Astrocyte (in vitro differentiated cells and primary cell): Measurements from ENCODE around the gene PALB2. TPM values are rescaled to one million over a fixed set of nuclear protein-coding genes. Genes with fewer than 3 reads are reported as not detected.
A peak's percentile ranks its signal among the peaks of the same experiment; 100 is the strongest.

Experiments
- DNase-seq: peaks from one replicate; pipeline ENCODE4 v3.0.0-alpha.2; 2010; ENCODE audit warnings: low read depth
- FAIRE-seq: peaks from 2 replicates; lab custom pipeline; 2011; peaks lifted over from hg19 to GRCh38; lab: Jason Lieb, UNC
- H2AFZ ChIP-seq: 2 replicates; pipeline ENCODE4 v1.6.0; 2012; ENCODE audit warnings: low read depth, low read length, inconsistent platforms
- H3K27ac ChIP-seq: 2 replicates; pipeline ENCODE4 v1.5.1; 2011; ENCODE audit warnings: low read depth, low read length, inconsistent platforms
- H3K27me3 ChIP-seq: 2 replicates; pipeline ENCODE4 v1.6.0; 2011; ENCODE audit warnings: low read length, inconsistent platforms; ENCODE audit not compliant: insufficient read depth
- H3K36me3 ChIP-seq: 2 replicates; pipeline ENCODE4 v1.5.1; 2011; ENCODE audit warnings: low read length, inconsistent platforms; ENCODE audit not compliant: insufficient read depth
- H3K4me1 ChIP-seq: 2 replicates; pipeline ENCODE4 v1.5.1; 2011; ENCODE audit warnings: low read length, inconsistent platforms; ENCODE audit not compliant: insufficient read depth
- H3K4me2 ChIP-seq: 2 replicates; pipeline ENCODE4 v1.6.0; 2012; ENCODE audit warnings: low read length, inconsistent platforms
- H3K4me3 ChIP-seq: 2 replicates; pipeline ENCODE4 v1.5.1; 2011; ENCODE audit warnings: low read depth, mild to moderate bottlenecking, low read length, inconsistent platforms; ENCODE audit not compliant: insufficient read depth
- H3K79me2 ChIP-seq: 2 replicates; pipeline ENCODE4 v1.6.0; 2012; ENCODE audit warnings: mild to moderate bottlenecking, low read length, inconsistent platforms; ENCODE audit not compliant: insufficient read depth
- H3K9ac ChIP-seq: 2 replicates; pipeline ENCODE4 v1.6.0; 2012; ENCODE audit warnings: mild to moderate bottlenecking, low read length, inconsistent platforms
- H3K9me3 ChIP-seq: 2 replicates; pipeline ENCODE4 v1.5.1; 2012; ENCODE audit warnings: low read depth, mild to moderate bottlenecking, low read length, inconsistent platforms; ENCODE audit not compliant: insufficient read depth
- H4K20me1 ChIP-seq: 2 replicates; pipeline ENCODE4 v1.6.0; 2012; ENCODE audit warnings: low read length, inconsistent platforms; ENCODE audit not compliant: insufficient read depth
- H3K27ac Mint-ChIP-seq: one replicate; pipeline ENCODE4 v1.8.0; 2021; ENCODE audit warnings: mild to moderate bottlenecking, mixed read lengths; ENCODE audit not compliant: unreplicated experiment
- H3K27me3 Mint-ChIP-seq: one replicate; pipeline ENCODE4 v1.8.0; 2021; ENCODE audit warnings: low read depth, mixed read lengths; ENCODE audit not compliant: unreplicated experiment
- H3K36me3 Mint-ChIP-seq: one replicate; pipeline ENCODE4 v1.8.0; 2021; ENCODE audit warnings: low read depth, mixed read lengths; ENCODE audit not compliant: unreplicated experiment
- H3K4me1 Mint-ChIP-seq: one replicate; pipeline ENCODE4 v1.8.0; 2021; ENCODE audit warnings: low read depth, mixed read lengths; ENCODE audit not compliant: unreplicated experiment
- H3K4me3 Mint-ChIP-seq: one replicate; pipeline ENCODE4 v1.8.0; 2021; ENCODE audit warnings: mild to moderate bottlenecking, moderate library complexity, mixed read lengths; ENCODE audit not compliant: unreplicated experiment
- H3K9me3 Mint-ChIP-seq: one replicate; pipeline ENCODE4 v1.8.0; 2021; ENCODE audit warnings: mild to moderate bottlenecking, mixed read lengths; ENCODE audit not compliant: unreplicated experiment
- EZH2 ChIP-seq: IDR thresholded peaks from 2 replicates; pipeline ENCODE4 v1.6.1; 2012; ENCODE audit warnings: mild to moderate bottlenecking, low read length, inconsistent platforms; ENCODE audit not compliant: insufficient read depth
- total RNA-seq: library from RNA; stranded (reverse); gene quantifications from 2 replicates; pipeline ENCODE4 v1.2.1, GENCODE V29; 2021
- TF ChIP-seq, protein P1 (sequence below): IDR thresholded peaks from 2 replicates; pipeline ENCODE4 v1.5.1; 2011; ENCODE audit warnings: low read depth, mild to moderate bottlenecking, inconsistent platforms, low read length, moderate library complexity; ENCODE audit not compliant: insufficient read depth

PALB2 gene
- total RNA-seq, 1 donor from 2014 or later, result 12.8 TPM

DNA sequence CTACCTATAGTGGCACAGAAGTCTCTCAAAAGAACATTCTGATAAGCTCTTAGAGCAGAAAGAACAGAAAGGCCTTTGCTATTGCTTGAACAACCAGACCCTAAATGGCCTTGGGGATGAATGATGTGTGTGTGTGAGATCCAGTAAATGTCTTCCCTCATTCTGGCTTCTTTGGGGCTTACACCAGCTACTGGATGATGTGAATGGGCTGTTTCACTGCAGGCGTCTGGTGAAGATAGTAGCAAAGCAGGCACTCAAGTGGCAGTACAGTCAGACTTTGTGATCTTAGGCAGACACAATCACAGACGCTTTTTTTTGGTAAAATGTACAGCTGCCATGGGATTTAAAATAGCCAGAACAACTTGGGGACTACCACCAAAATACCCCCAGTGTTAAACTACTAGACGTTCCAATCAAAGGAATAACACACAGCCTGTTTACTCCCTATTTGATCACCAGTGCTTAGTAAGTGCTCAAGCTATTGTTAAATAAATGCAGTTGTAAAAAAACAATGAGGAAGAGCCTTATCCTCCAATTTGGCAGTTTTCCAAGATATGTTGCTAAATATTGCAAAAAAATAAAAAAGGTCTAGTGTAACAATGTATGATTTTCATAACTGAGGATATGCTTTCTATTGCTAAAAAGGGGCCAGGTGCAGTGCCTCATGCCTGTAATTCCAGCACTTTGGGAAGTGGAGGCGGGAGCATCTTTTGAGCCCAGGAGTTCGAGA, 62.8 kb downstream of the PALB2 start:
- Mint-ChIP-seq H3K36me3 (peaks cover 11% of the 10 kb centered on the region), H3K4me3 (no peak overlapping the region), H3K27me3 (no peaks in the 10 kb centered on the region), H3K27ac (peak overlapping the region; percentile 44), H3K9me3 (no peaks in the 10 kb centered on the region), H3K4me1 (no peaks in the 10 kb centered on the region)
- TF ChIP-seq, protein P1, sequence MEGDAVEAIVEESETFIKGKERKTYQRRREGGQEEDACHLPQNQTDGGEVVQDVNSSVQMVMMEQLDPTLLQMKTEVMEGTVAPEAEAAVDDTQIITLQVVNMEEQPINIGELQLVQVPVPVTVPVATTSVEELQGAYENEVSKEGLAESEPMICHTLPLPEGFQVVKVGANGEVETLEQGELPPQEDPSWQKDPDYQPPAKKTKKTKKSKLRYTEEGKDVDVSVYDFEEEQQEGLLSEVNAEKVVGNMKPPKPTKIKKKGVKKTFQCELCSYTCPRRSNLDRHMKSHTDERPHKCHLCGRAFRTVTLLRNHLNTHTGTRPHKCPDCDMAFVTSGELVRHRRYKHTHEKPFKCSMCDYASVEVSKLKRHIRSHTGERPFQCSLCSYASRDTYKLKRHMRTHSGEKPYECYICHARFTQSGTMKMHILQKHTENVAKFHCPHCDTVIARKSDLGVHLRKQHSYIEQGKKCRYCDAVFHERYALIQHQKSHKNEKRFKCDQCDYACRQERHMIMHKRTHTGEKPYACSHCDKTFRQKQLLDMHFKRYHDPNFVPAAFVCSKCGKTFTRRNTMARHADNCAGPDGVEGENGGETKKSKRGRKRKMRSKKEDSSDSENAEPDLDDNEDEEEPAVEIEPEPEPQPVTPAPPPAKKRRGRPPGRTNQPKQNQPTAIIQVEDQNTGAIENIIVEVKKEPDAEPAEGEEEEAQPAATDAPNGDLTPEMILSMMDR, result no peak
- no peak for TF ChIP-seq EZH2
- no peak overlapping the region for H3K9ac ChIP-seq
- H3K27ac ChIP-seq, result no peak overlapping the region
- no peaks in the 10 kb centered on the region for H3K4me1 ChIP-seq
- DNase-seq, result no peak
- no peaks in the 10 kb centered on the region for H3K9me3 ChIP-seq
- no peaks in the 10 kb centered on the region for H3K27me3 ChIP-seq
- no peak overlapping the region for H3K4me2 ChIP-seq
- no peak overlapping the region for H3K4me3 ChIP-seq
- H4K20me1 ChIP-seq, result peaks cover 17% of the 10 kb centered on the region
- FAIRE-seq, result no peak
- no peak overlapping the region for H2AFZ ChIP-seq
- H3K36me3 ChIP-seq, result peaks cover 31% of the 10 kb centered on the region
- no peaks in the 10 kb centered on the region for H3K79me2 ChIP-seq

DNA sequence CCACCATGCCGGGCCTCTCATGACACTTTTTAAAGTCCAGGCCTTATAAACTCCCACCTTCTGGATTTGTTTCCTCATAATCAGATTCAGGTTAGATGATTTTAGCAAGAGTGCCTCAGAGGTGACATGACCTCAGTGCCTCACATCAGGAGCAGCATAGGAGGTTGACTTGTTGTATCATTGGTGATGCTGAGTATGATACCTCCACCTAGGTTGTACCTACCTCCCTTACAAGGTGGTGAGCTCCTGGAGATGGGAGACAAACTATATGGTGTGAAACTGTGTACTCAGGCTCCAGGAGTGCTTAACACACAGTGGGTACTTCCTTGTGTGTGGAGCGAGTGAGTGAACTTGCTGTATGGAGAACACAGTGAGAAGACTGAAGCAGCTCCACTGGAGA, 63.6 kb downstream of the PALB2 start:
- FAIRE-seq (no peak), DNase-seq (no peak)
- no peaks in the 10 kb centered on the region for H3K9me3 Mint-ChIP-seq
- H3K36me3 ChIP-seq, result peaks cover 34% of the 10 kb centered on the region
- H3K9me3 ChIP-seq, result no peaks in the 10 kb centered on the region
- H3K27ac ChIP-seq, result no peak overlapping the region
- H3K79me2 ChIP-seq, result no peaks in the 10 kb centered on the region
- no peak overlapping the region for H3K4me3 ChIP-seq
- H2AFZ ChIP-seq, result no peak overlapping the region
- H3K36me3 Mint-ChIP-seq, result peaks cover 14% of the 10 kb centered on the region
- H3K9ac ChIP-seq, result no peak overlapping the region
- H3K27ac Mint-ChIP-seq, result peak overlapping the region; percentile 44
- no peaks in the 10 kb centered on the region for H3K4me1 Mint-ChIP-seq
- no peak overlapping the region for H3K4me2 ChIP-seq
- no peaks in the 10 kb centered on the region for H3K27me3 ChIP-seq
- H3K27me3 Mint-ChIP-seq, result no peaks in the 10 kb centered on the region
- peaks cover 23% of the 10 kb centered on the region for H4K20me1 ChIP-seq
- no peak overlapping the region for H3K4me3 Mint-ChIP-seq
- no peaks in the 10 kb centered on the region for H3K4me1 ChIP-seq
- no peak for TF ChIP-seq EZH2
- TF ChIP-seq, protein P1, result no peak

DNA sequence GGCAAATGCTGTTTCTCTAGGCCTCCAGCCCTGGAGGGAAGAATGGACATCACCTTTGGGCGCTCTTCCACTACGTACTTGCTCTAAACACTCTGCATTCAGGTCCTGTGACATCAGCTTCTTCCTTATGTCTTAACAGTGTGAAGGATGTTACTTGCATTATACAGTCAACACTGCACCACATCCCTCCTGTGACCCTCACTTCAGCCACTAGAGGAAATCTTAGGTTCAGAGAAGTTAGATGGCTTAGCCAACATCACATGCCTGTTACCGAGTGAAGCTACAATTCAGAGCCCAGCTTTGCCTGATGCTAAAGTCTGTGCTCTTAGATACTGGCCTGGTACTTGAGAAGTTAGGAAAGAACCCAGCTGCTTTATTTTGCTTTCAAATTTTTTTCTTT, 65.3 kb downstream of the PALB2 start:
- Mint-ChIP-seq H3K27ac (peak overlapping the region; percentile 29), H3K4me1 (no peaks in the 10 kb centered on the region), H3K9me3 (no peaks in the 10 kb centered on the region), H3K4me3 (no peak overlapping the region), H3K36me3 (peaks cover 11% of the 10 kb centered on the region), H3K27me3 (no peaks in the 10 kb centered on the region)
- Histone ChIP-seq H3K4me1 (no peaks in the 10 kb centered on the region), H3K9ac (no peak overlapping the region), H3K4me3 (no peak overlapping the region), H3K27me3 (no peaks in the 10 kb centered on the region), H4K20me1 (peaks cover 40% of the 10 kb centered on the region), H3K36me3 (peaks cover 36% of the 10 kb centered on the region), H3K27ac (no peak overlapping the region), H3K4me2 (no peak overlapping the region), H2AFZ (no peak overlapping the region), H3K79me2 (no peaks in the 10 kb centered on the region), H3K9me3 (no peaks in the 10 kb centered on the region)
- DNase-seq (no peak), FAIRE-seq (no peak)
- TF ChIP-seq, protein P1, result peak; percentile 3
- TF ChIP-seq EZH2, result no peak
